HG03439 (cell line): Measurements from ENCODE around the gene RAPGEF5.

Experiments
- ATAC-seq: cut with Tn5 transposase; IDR thresholded peaks from one replicate; pipeline ENCODE4 v1.9.1; 2021; ENCODE audit warnings: mild to moderate bottlenecking, moderate library complexity; ENCODE audit not compliant: unreplicated experiment

The RAPGEF5 gene, protein sequence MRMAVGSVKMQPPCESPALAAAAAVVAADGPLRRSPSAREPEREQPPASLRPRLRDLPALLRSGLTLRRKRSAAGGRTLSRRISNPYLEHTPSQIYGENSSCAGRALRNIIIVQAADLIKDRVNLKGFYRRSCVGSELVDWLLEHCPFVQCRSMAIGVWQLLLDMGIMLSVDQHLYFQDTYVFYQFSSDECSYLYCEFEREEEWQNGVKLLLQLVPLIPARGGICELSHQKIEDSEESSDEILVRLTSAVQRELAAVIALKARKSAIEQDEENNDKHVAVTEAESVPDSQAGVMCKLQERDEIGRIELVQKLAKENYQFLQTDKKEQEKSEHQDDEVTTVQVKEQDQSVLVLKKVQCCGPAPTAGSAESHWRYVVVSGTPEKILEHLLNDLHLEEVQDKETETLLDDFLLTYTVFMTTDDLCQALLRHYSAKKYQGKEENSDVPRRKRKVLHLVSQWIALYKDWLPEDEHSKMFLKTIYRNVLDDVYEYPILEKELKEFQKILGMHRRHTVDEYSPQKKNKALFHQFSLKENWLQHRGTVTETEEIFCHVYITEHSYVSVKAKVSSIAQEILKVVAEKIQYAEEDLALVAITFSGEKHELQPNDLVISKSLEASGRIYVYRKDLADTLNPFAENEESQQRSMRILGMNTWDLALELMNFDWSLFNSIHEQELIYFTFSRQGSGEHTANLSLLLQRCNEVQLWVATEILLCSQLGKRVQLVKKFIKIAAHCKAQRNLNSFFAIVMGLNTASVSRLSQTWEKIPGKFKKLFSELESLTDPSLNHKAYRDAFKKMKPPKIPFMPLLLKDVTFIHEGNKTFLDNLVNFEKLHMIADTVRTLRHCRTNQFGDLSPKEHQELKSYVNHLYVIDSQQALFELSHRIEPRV

GRCh38 chr7:22356701-22357310 lies at the start of gene RAPGEF5:
Gene RAPGEF5 (minus strand): TSS chr7:22357154. CDS start chr7:22357060, 94 bp downstream.
- ATAC-seq, result peak; percentile 47

GRCh38 chr7:22406715-22407114 lies 49.8 kb upstream of the RAPGEF5 start:
- no peak for ATAC-seq

DNA sequence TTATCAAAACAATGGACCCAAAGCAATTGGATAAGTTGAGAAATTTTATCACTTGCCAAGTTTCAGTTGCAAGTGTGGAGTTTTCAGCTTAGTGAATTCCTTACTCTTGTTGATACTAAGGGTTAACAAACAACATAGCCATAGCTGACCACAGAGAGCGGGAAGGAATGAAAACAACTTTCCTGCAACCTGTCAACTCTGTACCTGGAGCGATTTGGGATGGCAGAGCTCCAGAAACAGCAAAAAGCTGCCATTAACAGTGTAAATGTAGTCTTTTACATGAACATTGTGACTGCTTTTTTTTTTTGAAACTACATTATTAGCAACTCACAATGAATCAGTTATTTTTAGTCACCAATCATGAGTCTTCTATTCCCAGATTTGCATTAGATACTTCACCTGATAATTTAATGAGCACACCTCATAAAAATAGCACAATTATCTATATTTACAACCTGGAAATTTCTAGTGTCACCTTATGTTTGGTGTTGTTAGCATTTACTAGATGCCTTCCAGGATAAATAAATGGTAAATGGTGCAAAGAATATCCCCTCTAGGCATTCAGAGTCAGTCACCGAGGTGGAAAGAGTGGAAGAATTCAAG lies 47.6 kb upstream of the RAPGEF5 start:
- ATAC-seq, result no peak

GRCh38 chr7:22403344-22403743 lies 46.4 kb upstream of the RAPGEF5 start:
- no peak for ATAC-seq

- ATAC-seq, result no peak
Observed at GRCh38 chr7:22402250-22402649, 45.3 kb upstream of the RAPGEF5 start.

GRCh38 chr7:22400936-22401553 lies 44.1 kb upstream of the RAPGEF5 start:
- no peak for ATAC-seq

DNA sequence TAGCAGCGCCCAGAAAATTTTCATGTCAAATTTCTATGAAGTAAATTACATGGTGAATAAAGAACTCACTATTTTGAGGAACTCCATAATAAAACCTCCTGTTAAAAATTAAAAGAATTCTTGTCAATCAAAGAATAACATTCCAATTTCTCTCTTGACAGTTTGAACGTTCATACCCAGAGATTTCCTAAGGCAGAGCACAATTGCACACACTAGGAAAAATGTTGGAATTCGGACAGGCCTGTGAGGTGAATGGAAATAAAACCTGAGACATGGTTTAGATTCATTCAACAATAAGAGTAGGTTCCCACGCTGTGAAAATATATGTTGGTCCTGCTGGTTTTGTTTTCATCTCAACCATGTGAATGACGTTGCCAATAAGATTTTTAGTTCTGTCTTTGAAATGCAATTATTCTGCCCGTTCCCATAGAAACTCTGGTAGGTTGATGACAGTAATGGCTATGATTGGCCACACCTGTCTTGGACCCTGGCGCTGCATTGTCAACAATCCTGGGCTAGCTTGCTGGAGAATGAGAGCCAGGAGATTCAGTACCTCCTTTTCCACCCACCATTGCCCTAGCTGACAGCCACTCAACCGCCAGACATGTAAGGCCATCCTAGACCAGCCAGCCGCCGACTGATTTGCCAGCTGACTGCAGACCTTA lies 43.3 kb upstream of the RAPGEF5 start:
- ATAC-seq, result no peak

- ATAC-seq, result no peak
Observed at GRCh38 chr7:22399546-22399945, 42.6 kb upstream of the RAPGEF5 start.

- ATAC-seq, result no peak
Observed at GRCh38 chr7:22399091-22399490, 42.1 kb upstream of the RAPGEF5 start.

- no peak for ATAC-seq
Observed at GRCh38 chr7:22397981-22398380, 41.0 kb upstream of the RAPGEF5 start.

DNA sequence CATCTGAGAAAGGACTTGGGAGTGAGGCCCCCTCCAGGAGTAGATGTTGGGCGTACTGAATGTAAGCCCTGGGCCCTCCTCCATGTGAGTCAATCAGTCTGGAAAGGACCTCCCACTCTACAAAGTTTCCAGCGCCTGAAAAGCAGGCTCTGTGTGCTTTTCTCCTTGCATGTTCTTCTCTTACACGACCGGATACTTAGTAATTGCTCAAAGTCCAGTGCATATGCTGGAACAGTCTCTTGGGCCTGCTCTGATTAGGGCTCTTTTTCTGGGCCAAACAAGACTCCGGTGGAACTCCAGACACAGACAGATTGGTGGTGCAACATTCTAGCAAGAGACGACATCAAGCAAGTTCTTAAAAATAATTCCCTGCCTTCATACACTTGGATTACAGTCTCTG lies 38.3 kb upstream of the RAPGEF5 start:
- ATAC-seq, result no peak

DNA sequence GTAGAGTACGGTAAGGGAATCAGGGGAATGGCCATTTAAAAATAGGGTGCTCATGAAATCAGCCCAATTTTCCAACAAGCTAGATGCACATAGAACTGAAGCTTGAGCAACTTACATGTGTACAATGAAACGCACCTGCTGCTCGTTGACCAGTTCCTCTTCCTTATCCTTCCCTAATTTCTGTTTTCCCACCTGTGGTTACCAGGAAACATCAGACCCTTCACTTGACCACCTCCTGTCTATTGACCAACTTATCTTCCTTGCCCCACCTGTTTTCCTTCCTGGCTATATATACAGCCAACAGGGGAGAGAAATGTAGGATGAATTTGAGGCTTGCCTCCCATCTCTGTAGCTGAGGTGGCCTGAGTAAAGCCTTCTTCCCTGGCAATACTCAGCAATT lies 37.8 kb upstream of the RAPGEF5 start:
- ATAC-seq, result no peak

DNA sequence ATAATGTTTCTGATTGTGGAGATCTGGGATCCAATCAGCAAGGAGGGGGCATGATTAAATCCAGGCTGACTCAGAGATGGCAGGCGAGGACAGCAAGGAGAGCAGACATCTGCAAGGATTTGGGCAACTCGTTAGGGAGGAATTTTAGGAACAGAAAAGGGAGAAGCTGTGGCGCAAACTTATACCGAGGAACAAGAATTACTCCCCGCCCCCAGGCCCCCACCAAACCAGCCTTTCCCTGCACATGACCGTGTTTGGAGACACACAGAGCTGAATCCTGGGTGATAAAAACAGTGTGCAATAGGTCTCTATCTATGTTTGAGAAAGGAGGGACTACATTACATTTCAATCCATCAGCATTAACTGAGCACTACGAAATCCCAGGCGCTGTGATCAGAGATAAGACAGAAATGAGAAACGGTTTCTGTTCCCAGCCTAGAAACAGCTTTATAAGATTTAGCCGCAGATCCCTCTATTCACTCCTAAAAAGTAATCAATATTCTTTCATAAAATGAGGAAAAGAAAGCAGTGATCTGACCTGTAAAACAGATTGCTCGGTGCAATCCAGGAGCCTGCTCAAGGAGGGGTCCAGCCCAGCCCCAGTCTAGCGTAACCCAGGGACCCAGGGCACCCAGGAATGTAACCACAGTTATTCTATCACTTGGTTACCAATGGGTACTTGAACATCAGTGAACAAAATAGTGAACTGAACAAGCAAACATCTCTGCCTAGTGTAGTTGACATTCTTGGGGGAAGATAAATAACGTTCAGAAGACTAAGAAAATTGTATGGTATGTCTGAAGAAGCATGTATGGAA lies 37.2 kb upstream of the RAPGEF5 start:
- ATAC-seq, result no peak

- ATAC-seq, result no peak
Observed at GRCh38 chr7:22390516-22390915, 33.6 kb upstream of the RAPGEF5 start.

GRCh38 chr7:22389892-22390291 lies 32.9 kb upstream of the RAPGEF5 start:
- ATAC-seq, result no peak

DNA sequence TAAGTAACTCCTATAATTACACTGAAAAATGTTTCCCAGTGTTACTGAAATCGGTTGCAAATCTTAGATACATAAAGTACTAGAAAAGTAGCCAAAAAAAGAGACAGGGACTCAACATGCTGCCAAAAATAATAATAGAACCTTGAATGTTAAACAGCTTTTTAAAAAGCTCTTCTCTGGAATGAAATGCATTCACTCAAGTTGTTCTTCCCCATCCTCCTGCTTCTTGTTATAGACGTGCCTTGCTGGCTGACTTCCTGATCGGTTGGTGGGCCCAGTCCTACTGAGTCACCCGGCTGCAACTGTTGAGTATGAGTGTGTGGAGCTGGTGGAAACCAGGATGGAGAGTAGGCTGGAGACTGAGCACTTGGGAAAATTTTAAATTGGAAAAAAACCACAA lies 30.6 kb upstream of the RAPGEF5 start:
- no peak for ATAC-seq

DNA sequence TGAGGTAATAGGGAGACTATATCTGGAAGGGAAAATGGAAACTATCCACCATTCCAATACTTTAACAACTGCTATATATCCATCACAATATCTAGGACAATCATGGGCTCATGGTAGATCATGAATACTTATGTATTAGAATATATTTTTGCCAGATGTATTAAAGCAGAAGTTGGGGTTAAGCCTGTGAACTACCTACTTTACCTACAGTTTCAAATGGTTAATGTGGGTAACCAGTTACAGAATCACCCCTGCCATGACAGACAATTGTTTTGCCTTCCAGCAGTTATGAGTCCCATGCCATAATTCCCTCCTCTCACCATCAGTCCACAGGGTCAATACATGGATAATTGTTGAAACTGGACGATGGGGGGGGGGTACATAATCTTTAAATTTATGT lies 29.9 kb upstream of the RAPGEF5 start:
- ATAC-seq, result peak; percentile 32

- peak; percentile 69 for ATAC-seq
Observed at GRCh38 chr7:22386206-22386858, 29.4 kb upstream of the RAPGEF5 start.

DNA sequence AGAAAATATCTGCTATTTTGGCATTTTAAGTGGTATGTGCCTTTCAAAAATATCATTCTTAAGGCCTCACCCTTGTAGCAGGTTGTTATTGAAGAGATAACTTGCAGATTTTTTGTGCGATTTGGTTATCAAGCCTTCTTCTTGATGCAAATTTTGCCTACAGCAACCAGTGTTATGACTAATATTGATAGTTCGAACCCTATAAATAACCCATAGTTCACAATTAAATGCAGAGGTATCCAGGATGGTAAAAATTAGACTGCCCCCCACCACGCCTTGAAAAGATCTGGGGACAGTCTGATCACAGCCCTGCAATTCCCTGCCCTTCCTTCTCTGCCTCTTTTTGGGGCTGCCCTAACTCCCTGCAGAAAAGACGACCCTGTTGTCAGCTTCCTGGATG lies 28.4 kb upstream of the RAPGEF5 start:
- no peak for ATAC-seq
